Calu3 (cell line): ENCODE measurements around the gene CABLES2. TPM values are rescaled to one million over a fixed set of nuclear protein-coding genes. Genes with fewer than 3 reads are reported as not detected.

Source experiments
- BruUV-seq: library from RNA; stranded (reverse); fragments of 400-500 nt; replicated peaks from 2 replicates; lab custom pipeline; 2021; lab: Mats Ljungman, UMichigan
- CTCF ChIA-PET: fragments of 300-600 bp; sonication (Branson Sonifier 250); formaldehyde crosslinking; loops from one replicate; lab custom pipeline; 2022; ENCODE audit warnings: antibody characterized with exemption; lab: Charles Lee
- DNase-seq: peaks from one replicate; pipeline ENCODE4 v3.0.0; 2022
- H3K27ac Mint-ChIP-seq: one replicate; pipeline ENCODE4 v1.8.0; 2022; ENCODE audit warnings: mixed read lengths; ENCODE audit not compliant: unreplicated experiment
- H3K27me3 Mint-ChIP-seq: one replicate; pipeline ENCODE4 v1.8.0; 2022; ENCODE audit warnings: mixed read lengths; ENCODE audit not compliant: unreplicated experiment
- H3K36me3 Mint-ChIP-seq: one replicate; pipeline ENCODE4 v1.8.0; 2022; ENCODE audit warnings: mild to moderate bottlenecking, moderate library complexity, mixed read lengths; ENCODE audit not compliant: insufficient read depth, unreplicated experiment
- H3K4me1 Mint-ChIP-seq: one replicate; pipeline ENCODE4 v1.8.0; 2022; ENCODE audit warnings: mild to moderate bottlenecking, low read depth, mixed read lengths; ENCODE audit not compliant: unreplicated experiment
- H3K4me3 Mint-ChIP-seq: one replicate; pipeline ENCODE4 v1.8.0; 2022; ENCODE audit warnings: mild to moderate bottlenecking, low read depth, moderate library complexity, mixed read lengths; ENCODE audit not compliant: unreplicated experiment
- H3K9me3 Mint-ChIP-seq: one replicate; pipeline ENCODE4 v1.8.0; 2022; ENCODE audit warnings: low read depth, mixed read lengths; ENCODE audit not compliant: unreplicated experiment
- intact Hi-C: fragments of 100-400 bp; cut with micrococcal nuclease; formaldehyde crosslinking; loops from one replicate; pipeline ENCODE4 v1.10.0; 2022; ENCODE audit not compliant: unreplicated experiment
- total RNA-seq: library from RNA; stranded (reverse); gene quantifications from 2 replicates; pipeline ENCODE4 v1.2.3, GENCODE V29; 2022
- TF ChIP-seq, protein P1 (sequence below): fragments of 200-600 bp; IDR thresholded peaks from one replicate; pipeline ENCODE4 v1.8.0; 2022; ENCODE audit warnings: antibody characterized with exemption; ENCODE audit not compliant: unreplicated experiment

CABLES2 gene
- total RNA-seq, 1 experiment from 2014 or later = 13.6 TPM

DNA sequence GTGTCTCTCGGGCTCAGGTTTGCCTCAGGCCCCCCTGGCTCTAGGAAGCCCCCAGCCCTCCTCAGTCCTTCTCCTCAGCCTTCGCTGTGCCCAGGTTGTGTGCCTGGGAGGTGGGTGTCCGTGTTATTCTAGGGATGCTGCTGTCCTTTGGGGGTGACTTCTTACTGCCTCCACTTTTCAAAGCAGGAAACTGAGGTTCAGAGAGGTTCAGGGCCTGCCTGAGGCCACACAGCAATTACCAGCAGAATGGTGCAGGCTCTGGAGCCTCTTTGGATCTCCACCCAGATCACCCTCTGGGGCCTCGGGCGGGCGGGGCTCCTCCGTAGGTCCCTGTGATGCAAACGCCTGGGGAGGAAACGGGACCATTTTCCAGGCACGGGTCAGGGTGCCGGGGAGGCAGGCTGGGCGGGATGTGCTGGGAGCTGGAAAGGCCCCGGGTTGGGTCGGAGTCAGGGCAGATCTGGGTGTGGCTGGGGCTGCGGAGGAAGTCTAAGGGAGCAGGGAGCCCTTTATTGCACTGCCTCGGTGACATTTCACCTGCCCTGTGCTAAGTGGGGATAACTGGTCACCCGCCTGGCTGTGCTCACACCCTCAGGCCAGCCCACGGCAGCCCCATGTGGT, 45.5 kb upstream of the CABLES2 start:
- no peaks in the 10 kb centered on the region for H3K4me1 Mint-ChIP-seq
- no peak overlapping the region for H3K27ac Mint-ChIP-seq
- no peaks in the 10 kb centered on the region for H3K9me3 Mint-ChIP-seq
- DNase-seq = no peak
- TF ChIP-seq, protein P1, sequence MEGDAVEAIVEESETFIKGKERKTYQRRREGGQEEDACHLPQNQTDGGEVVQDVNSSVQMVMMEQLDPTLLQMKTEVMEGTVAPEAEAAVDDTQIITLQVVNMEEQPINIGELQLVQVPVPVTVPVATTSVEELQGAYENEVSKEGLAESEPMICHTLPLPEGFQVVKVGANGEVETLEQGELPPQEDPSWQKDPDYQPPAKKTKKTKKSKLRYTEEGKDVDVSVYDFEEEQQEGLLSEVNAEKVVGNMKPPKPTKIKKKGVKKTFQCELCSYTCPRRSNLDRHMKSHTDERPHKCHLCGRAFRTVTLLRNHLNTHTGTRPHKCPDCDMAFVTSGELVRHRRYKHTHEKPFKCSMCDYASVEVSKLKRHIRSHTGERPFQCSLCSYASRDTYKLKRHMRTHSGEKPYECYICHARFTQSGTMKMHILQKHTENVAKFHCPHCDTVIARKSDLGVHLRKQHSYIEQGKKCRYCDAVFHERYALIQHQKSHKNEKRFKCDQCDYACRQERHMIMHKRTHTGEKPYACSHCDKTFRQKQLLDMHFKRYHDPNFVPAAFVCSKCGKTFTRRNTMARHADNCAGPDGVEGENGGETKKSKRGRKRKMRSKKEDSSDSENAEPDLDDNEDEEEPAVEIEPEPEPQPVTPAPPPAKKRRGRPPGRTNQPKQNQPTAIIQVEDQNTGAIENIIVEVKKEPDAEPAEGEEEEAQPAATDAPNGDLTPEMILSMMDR = no peak
- CTCF ChIA-PET = no interaction called here
- H3K27me3 Mint-ChIP-seq = peaks cover 100% of the 10 kb centered on the region
- no peaks in the 10 kb centered on the region for H3K36me3 Mint-ChIP-seq
- intact Hi-C loops = no loop called here
- H3K4me3 Mint-ChIP-seq = no peak overlapping the region
- BruUV-seq = no TSS peak

DNA sequence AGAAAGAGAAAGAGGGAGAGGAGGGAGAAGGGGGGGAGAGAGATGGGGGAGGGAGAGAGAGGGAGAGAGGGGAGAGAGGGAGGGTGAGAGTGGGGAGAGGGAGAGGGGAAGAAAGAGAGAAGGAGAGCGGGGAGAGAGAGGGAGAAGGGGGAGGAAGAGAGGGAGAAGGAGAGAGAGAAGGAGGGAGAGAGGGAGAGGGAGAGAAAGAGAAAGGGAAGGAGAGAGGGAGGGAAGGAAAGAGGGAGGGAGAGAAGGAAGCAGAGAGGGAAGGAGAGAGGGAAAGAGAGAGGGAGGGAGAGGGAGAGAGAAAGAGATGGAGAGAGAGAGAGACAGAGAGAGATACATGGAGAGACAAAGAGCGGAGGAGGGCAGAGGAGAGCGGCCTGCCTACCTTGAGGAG, 44.9 kb upstream of the CABLES2 start:
- no peak overlapping the region for H3K27ac Mint-ChIP-seq
- CTCF ChIA-PET = no interaction called here

DNA sequence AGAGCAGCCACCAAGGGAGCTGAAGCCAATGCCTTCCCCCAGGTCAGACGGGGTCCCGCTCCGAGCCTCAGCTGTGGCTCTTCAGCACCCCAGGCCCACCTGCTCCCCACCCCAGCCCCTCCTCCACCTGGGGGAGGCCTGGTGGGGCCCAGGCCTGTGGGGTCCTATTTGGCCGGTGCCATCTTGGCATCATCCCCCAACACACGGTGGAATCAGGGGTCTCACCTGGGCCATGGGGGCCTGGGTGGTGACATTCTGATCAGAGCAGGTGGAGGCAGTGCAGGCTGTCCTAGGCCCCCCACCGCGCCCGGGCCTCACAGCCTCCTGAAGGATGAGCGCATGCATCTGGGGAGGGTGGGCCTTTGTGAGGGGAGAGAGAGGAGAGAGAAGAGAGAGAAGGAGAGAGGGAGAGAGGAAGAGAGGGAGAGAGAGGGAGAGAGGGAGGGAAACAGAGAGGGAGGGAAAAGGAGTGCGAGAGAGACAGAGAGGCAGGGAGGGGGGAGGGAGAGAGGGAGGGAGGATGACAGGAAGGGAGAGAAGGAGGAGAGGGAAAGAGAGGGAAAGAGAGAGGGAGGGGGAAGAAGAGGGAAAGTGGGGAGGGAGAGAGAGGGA, 44.2 kb upstream of the CABLES2 start:
- no TSS peak for BruUV-seq
- H3K4me1 Mint-ChIP-seq = no peaks in the 10 kb centered on the region
- H3K27me3 Mint-ChIP-seq = peaks cover 100% of the 10 kb centered on the region
- intact Hi-C loops = no loop called here
- no peaks in the 10 kb centered on the region for H3K36me3 Mint-ChIP-seq
- H3K9me3 Mint-ChIP-seq = no peaks in the 10 kb centered on the region
- DNase-seq = no peak
- no peak overlapping the region for H3K4me3 Mint-ChIP-seq
- no peak overlapping the region for H3K27ac Mint-ChIP-seq
- TF ChIP-seq, protein P1 = no peak
- CTCF ChIA-PET = interaction anchor here (0.5 to 0.6 kb wide), 4 partner anchors 24 to 237 kb away, joined by 3 to 13 read pairs (median 4); partner anchors contain the start of gene RBBP8NL

More for the DNA sequence above, 44.9 kb upstream of the CABLES2 start:
- no peaks in the 10 kb centered on the region for H3K4me1 Mint-ChIP-seq
- H3K9me3 Mint-ChIP-seq = no peaks in the 10 kb centered on the region
- TF ChIP-seq, protein P1 = no peak
- no TSS peak for BruUV-seq
- no peaks in the 10 kb centered on the region for H3K36me3 Mint-ChIP-seq
- intact Hi-C loops = no loop called here
- no peak for DNase-seq
- no peak overlapping the region for H3K4me3 Mint-ChIP-seq
- H3K27me3 Mint-ChIP-seq = peaks cover 100% of the 10 kb centered on the region

DNA sequence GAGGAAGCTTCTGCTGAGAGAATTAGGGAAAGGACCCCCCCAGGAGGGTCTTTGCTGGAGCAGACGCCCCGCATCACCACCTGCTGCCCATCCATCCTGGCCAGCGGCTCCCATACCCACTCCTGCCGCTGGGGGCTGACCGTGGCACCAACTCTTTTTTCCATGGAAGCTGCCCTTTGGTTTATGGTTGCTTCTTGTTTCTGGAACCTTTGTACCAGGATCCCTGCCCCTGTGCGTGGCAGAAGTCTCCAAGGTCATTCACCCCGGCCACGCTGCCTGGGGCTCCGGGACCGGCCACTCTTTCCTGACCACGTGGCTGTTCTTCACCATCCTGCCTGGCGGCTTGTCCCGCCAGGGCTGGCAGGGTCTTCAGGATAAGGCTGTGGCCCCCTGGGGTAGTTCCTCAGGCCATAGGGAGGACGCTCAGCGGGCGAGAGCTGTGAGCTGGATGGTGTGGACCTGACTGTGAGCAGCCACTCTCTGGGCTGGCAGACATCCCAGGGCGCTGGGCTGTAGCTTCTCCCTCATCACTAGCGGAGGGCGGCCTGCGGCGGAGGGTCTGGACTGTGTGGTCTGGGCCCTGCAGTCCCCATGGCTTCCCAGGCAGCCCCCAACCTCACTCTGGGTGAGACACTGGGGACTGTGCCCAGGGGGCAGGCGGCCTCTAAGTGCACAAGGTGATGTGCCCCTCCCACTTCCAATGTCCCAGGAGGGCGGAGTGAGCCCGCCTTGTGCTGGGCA, 43.0 kb upstream of the CABLES2 start:
- CTCF ChIA-PET = interaction anchor here (0.7 kb wide), 1 partner anchor 32 kb away, joined by 3 read pairs; no protein-coding TSS in a partner anchor
- peak; percentile 67 for DNase-seq
- H3K9me3 Mint-ChIP-seq = no peaks in the 10 kb centered on the region

More for the DNA sequence above, 43.0 kb upstream of the CABLES2 start:
- TF ChIP-seq, protein P1 = peak; percentile 71
- no TSS peak for BruUV-seq
- Mint-ChIP-seq H3K27me3 (peaks cover 100% of the 10 kb centered on the region), H3K36me3 (no peaks in the 10 kb centered on the region), H3K27ac (no peak overlapping the region), H3K4me3 (no peak overlapping the region), H3K4me1 (no peaks in the 10 kb centered on the region)
- intact Hi-C loops = no loop called here
